CD14-positive monocyte (primary cell): Measurements from ENCODE around the gene CYSTM1. TPM values are rescaled to one million over a fixed set of nuclear protein-coding genes. Genes with fewer than 3 reads are reported as not detected.

ENCODE experiments used
- DNase-seq, 3 donors: peaks; one replicate each; pipeline ENCODE4 v3.0.0-alpha.2; 2011 to 2022
- H2AFZ ChIP-seq: 2 replicates; pipeline ENCODE4 v1.6.0; 2012; ENCODE audit warnings: mild to moderate bottlenecking, low read depth, low read length, inconsistent platforms; ENCODE audit not compliant: insufficient read depth, poor library complexity, severe bottlenecking
- H3K27ac ChIP-seq, 2 donors: 1 replicate in 1 of 2; 2 replicates in 1 of 2; pipeline ENCODE4 v1.5.1; 2012 to 2013; ENCODE audit warnings: low read length in 2 of 2, control low read depth in 1 of 2, inconsistent platforms in 1 of 2, low read depth in 1 of 2, mild to moderate bottlenecking in 1 of 2
- H3K27me3 ChIP-seq, 2 donors: one replicate each; pipeline versions ENCODE4 v1.6.0 to v1.6.1; 2011 to 2013; ENCODE audit warnings: low read length in 2 of 2; ENCODE audit not compliant: control insufficient read depth in 2 of 2, insufficient read depth in 2 of 2
- H3K36me3 ChIP-seq, 2 donors: replicated peaks in 1 of 2; 1 replicate in 1 of 2; 2 replicates in 1 of 2; pipeline versions ENCODE4 v1.5.1 to v1.6.1; 2012 to 2013; ENCODE audit warnings: low read length in 2 of 2, control low read depth in 1 of 2, inconsistent platforms in 1 of 2, mild to moderate bottlenecking in 1 of 2; ENCODE audit not compliant: insufficient read depth in 2 of 2, control insufficient read depth in 1 of 2
- H3K4me1 ChIP-seq, 2 donors: 1 replicate in 1 of 2; 2 replicates in 1 of 2; pipeline versions ENCODE4 v1.5.1 to v1.6.1; 2012 to 2013; ENCODE audit warnings: low read length in 2 of 2, control low read depth in 1 of 2, inconsistent platforms in 1 of 2, mild to moderate bottlenecking in 1 of 2, moderate library complexity in 1 of 2; ENCODE audit not compliant: insufficient read depth in 2 of 2, control insufficient read depth in 1 of 2
- H3K4me2 ChIP-seq: replicated peaks from 2 replicates; pipeline ENCODE3; 2012; ENCODE audit warnings: low read length, moderate library complexity, mild to moderate bottlenecking; ENCODE audit not compliant: poor library complexity, severe bottlenecking; ENCODE audit errors: extremely low read depth
- H3K4me3 ChIP-seq, 3 experiments: fragments of 200-600 bp in 1 of 3; sonication (generic) in 1 of 3; replicated peaks in 1 of 3; 1 replicate in 2 of 3; 2 replicates in 1 of 3; pipeline ENCODE4 v1.5.1; 2011 to 2013; ENCODE audit warnings: low read length in 3 of 3, mild to moderate bottlenecking in 3 of 3, control low read depth in 2 of 3, low read depth in 2 of 3, inconsistent platforms in 1 of 3, moderate library complexity in 1 of 3
- H3K79me2 ChIP-seq: 2 replicates; pipeline ENCODE4 v1.6.0; 2012; ENCODE audit warnings: mild to moderate bottlenecking, control low read depth, inconsistent platforms, low read length, moderate library complexity; ENCODE audit not compliant: insufficient read depth
- H3K9ac ChIP-seq: 2 replicates; pipeline ENCODE4 v1.6.0; 2017; ENCODE audit warnings: low read length, mild to moderate bottlenecking; ENCODE audit not compliant: insufficient read depth, poor library complexity, severe bottlenecking
- H3K9me3 ChIP-seq, 2 donors: replicated peaks in 1 of 2; 1 replicate in 1 of 2; 2 replicates in 1 of 2; pipeline versions ENCODE4 v1.5.1 to v1.6.1; 2012 to 2013; ENCODE audit warnings: low read length in 2 of 2, control low read depth in 1 of 2; ENCODE audit not compliant: control insufficient read depth in 1 of 2, insufficient read depth in 1 of 2
- H4K20me1 ChIP-seq: 2 replicates; pipeline ENCODE4 v1.6.0; 2012; ENCODE audit warnings: mild to moderate bottlenecking, low read length, control low read depth, moderate library complexity; ENCODE audit not compliant: insufficient read depth
- H3K27ac Mint-ChIP-seq, 7 donors: one replicate each; pipeline ENCODE4 v1.8.0; 2020; ENCODE audit warnings: mild to moderate bottlenecking in 7 of 7, mixed read lengths in 7 of 7, moderate library complexity in 6 of 7, inconsistent platforms in 2 of 7
- H3K27me3 Mint-ChIP-seq, 3 donors: one replicate each; pipeline ENCODE4 v1.8.0; 2021 to 2022; ENCODE audit warnings: low read depth in 3 of 3, mild to moderate bottlenecking in 3 of 3, mixed read lengths in 3 of 3, moderate library complexity in 3 of 3, inconsistent platforms in 1 of 3
- H3K36me3 Mint-ChIP-seq, 2 donors: one replicate each; pipeline ENCODE4 v1.8.0; 2020; ENCODE audit warnings: mixed read lengths in 2 of 2, inconsistent platforms in 1 of 2, mild to moderate bottlenecking in 1 of 2
- H3K4me1 Mint-ChIP-seq: one replicate; pipeline ENCODE4 v1.8.0; 2020; ENCODE audit warnings: mild to moderate bottlenecking, mixed read lengths
- H3K4me3 Mint-ChIP-seq, 2 donors: one replicate each; pipeline ENCODE4 v1.8.0; 2020; ENCODE audit warnings: mild to moderate bottlenecking in 2 of 2, mixed read lengths in 2 of 2, moderate library complexity in 1 of 2
- H3K9me3 Mint-ChIP-seq, 7 donors: one replicate each; pipeline ENCODE4 v1.8.0; 2020 to 2022; ENCODE audit warnings: mixed read lengths in 7 of 7, mild to moderate bottlenecking in 6 of 7, moderate library complexity in 6 of 7, inconsistent platforms in 2 of 7
- WGBS: methylation state at CpG from one replicate; pipeline ENCODE4 v1.1.5; 2013; ENCODE audit warnings: missing lambda C conversion rate; ENCODE audit not compliant: insufficient coverage; 5-methylcytosine and 5-hydroxymethylcytosine counted together
- intact Hi-C, 2 donors: fragments of 100-400 bp; cut with micrococcal nuclease; formaldehyde crosslinking; loops; one replicate each; pipeline versions ENCODE4 v1.15.0 to v1.15.1; 2023
- polyA plus RNA-seq, 3 donors: library from polyadenylated mRNA; depleted of rRNA in 1 of 3; unstranded in 2 of 3; stranded (reverse) in 1 of 3; fragments of 300-500 nt in 2 of 3; fragments of >200 nt in 1 of 3; fragmentation: Illumina TruSeq in 2 of 3; gene quantifications; 1 replicate in 2 of 3; 2 replicates in 1 of 3; pipeline ENCODE4 v1.2.3, GENCODE V29; 2012 to 2021
- TF ChIP-seq, protein P1 (sequence below): fragments of 200-600 bp; IDR thresholded peaks from one replicate; pipeline ENCODE4 v1.8.0; 2022; ENCODE audit warnings: antibody characterized with exemption, mild to moderate bottlenecking

The CYSTM1 gene
- polyA plus RNA-seq, 3 donors = 14.0 to 40.0 (median 36.7) TPM

DNA sequence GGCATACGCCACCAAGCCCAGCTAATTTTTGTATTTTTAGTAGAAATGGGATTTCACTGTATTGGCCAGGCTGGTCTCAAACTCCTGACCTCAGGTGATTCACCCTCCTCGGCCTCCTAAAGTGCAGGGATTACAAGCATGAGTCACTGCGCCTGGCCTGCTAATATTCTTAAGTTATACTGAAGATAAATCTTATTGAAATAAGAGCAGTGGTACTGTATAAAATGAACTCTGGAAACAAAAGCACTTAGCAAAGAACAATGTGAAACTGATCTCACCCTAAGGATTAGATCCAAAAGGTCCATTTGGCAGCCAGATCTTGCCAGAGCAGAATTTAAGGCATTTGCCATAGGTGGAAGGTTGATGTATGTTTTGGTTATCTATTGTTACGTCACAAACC is 27.1 kb downstream of the CYSTM1 start:
- Histone ChIP-seq H3K79me2 (no peaks in the 10 kb centered on the region), H3K4me3 (no peak overlapping the region), H3K4me2 (no peak overlapping the region), H3K27ac (no peak overlapping the region), H3K9me3 (no peaks in the 10 kb centered on the region), H3K27me3 (no peaks in the 10 kb centered on the region), H3K9ac (no peak overlapping the region), H2AFZ (no peak overlapping the region), H3K4me1 (peaks cover 36 to 59% of the 10 kb centered on the region in 2 donors), H4K20me1 (peaks cover 4% of the 10 kb centered on the region), H3K36me3 (no peaks in the 10 kb centered on the region)
- Mint-ChIP-seq H3K27me3 (peaks cover 0 to 5% (median 0%) of the 10 kb centered on the region in 3 donors), H3K9me3 (peaks cover 0 to 2% (median 0%) of the 10 kb centered on the region in 7 donors), H3K4me3 (no peak overlapping the region), H3K36me3 (peaks cover 15 to 16% of the 10 kb centered on the region in 2 donors), H3K27ac (no peak overlapping the region), H3K4me1 (peaks cover 65% of the 10 kb centered on the region)
- 60% methylated on average over 1 of the region's 4 CpGs for WGBS
- intact Hi-C loops = no loop called here
- TF ChIP-seq, protein P1, sequence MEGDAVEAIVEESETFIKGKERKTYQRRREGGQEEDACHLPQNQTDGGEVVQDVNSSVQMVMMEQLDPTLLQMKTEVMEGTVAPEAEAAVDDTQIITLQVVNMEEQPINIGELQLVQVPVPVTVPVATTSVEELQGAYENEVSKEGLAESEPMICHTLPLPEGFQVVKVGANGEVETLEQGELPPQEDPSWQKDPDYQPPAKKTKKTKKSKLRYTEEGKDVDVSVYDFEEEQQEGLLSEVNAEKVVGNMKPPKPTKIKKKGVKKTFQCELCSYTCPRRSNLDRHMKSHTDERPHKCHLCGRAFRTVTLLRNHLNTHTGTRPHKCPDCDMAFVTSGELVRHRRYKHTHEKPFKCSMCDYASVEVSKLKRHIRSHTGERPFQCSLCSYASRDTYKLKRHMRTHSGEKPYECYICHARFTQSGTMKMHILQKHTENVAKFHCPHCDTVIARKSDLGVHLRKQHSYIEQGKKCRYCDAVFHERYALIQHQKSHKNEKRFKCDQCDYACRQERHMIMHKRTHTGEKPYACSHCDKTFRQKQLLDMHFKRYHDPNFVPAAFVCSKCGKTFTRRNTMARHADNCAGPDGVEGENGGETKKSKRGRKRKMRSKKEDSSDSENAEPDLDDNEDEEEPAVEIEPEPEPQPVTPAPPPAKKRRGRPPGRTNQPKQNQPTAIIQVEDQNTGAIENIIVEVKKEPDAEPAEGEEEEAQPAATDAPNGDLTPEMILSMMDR = no peak
- no peak for DNase-seq

DNA sequence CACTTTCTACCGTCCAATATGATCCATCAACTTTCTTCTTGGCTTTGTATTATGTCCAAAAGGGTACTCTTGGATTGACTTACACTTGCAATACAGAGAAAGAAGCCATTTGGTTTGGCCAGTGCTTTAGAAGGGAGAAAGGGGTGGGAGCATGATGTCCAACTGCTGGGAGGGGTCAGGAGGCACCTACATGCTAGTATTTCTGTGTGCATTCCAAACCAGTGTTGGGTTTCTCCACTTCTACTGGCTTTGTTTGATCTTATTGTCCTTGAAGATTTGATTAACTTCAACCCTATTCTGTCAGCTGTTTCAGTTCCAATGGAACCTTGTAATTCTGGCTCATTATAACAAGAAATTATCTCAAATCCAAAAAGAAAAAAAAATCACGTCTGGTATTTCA is 27.6 kb downstream of the CYSTM1 start:
- no peak overlapping the region for H2AFZ ChIP-seq
- no peaks in the 10 kb centered on the region for H3K27me3 ChIP-seq
- Mint-ChIP-seq H3K9me3 (peaks cover 0 to 2% (median 0%) of the 10 kb centered on the region in 7 donors), H3K27ac (no peak overlapping the region), H3K4me1 (peaks cover 65% of the 10 kb centered on the region), H3K36me3 (peaks cover 15 to 16% of the 10 kb centered on the region in 2 donors), H3K4me3 (no peak overlapping the region), H3K27me3 (peaks cover 0 to 5% (median 0%) of the 10 kb centered on the region in 3 donors)
- H3K4me2 ChIP-seq = no peak overlapping the region
- no peak overlapping the region for H3K27ac ChIP-seq
- H3K4me1 ChIP-seq = peaks cover 36 to 59% of the 10 kb centered on the region in 2 donors
- no peak overlapping the region for H3K4me3 ChIP-seq
- DNase-seq = no peak
- H3K9ac ChIP-seq = no peak overlapping the region
- no CpG with 5 or more reads among the region's 2 CpGs for WGBS
- no peaks in the 10 kb centered on the region for H3K36me3 ChIP-seq
- TF ChIP-seq, protein P1 = no peak
- no peaks in the 10 kb centered on the region for H3K79me2 ChIP-seq
- intact Hi-C loops = no loop called here
- no peaks in the 10 kb centered on the region for H3K9me3 ChIP-seq
- H4K20me1 ChIP-seq = peaks cover 4% of the 10 kb centered on the region
